Amniotic epithelial cell (primary cell): ENCODE data around the gene MAMDC4.
"Not testable (repeated sequence)": the region's sequence is repeated elsewhere in the genome, so short reads cannot be mapped to it uniquely, and the experiment has no call there.

ENCODE experiments used
- DNase-seq: peaks from one replicate; pipeline ENCODE4 v3.0.0-alpha.2; 2010; ENCODE audit warnings: low read depth

MAMDC4 gene

DNA sequence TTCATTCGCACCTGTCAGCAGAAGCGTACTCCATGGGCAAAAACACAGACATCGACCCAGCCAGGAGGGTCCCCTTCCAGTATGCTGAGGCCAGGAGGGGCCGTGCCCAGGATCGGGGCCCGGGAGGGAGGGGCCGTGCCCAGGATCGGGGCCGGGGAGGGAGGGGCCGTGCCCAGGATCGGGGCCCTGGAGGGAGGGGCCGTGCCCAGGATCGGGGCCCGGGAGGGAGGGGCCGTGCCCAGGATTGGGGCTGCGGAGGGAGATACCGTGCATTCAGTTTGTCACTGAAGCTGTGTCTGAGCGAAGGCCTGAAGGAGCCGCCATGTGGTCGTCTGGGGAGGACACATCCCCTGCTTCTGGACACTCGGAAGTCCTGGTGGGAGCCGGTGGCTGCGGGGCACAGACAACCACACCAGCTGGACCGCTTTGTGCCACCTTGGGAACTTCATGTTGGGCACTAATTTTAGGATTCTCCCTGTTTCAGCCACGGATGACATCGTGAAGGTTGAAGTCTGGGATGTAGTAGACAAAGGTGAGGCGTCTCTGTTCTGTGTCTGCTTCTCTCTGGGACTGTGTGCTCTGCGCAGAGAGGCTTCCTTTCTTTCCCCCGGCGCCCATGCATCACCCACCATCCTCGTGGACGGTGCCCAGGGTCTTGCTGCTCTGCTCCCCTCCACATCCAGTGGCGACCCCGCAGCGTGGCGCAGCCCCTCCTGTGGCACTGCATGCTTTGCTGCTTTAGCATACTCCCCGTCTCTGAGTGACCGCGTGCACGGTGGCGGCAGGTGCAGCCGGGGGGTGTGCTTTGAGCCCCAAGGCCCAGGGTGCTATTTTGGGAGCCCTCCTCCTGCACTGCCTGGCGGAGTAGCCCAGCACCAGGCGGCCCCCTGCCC lies 26.6 kb upstream of the MAMDC4 start:
- DNase-seq, result no peak

DNA sequence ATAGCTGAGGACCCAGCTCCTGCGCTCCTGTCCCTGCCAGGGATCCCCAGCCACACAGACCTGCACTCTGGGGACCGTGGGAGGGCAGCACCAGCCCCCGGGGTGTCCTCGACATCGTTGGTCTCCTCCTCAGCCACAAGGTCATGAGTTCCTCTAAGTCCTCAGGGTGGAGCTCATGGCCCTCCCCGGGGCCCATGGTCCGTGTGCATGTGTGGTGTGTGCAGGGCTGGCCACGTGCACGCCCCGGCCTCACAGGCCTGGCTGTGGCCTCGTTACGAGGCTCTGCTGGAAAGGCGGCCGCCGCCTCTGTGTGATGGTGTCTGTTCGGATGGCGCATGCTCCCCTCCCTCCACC lies 26.0 kb upstream of the MAMDC4 start:
- no peak for DNase-seq

DNA sequence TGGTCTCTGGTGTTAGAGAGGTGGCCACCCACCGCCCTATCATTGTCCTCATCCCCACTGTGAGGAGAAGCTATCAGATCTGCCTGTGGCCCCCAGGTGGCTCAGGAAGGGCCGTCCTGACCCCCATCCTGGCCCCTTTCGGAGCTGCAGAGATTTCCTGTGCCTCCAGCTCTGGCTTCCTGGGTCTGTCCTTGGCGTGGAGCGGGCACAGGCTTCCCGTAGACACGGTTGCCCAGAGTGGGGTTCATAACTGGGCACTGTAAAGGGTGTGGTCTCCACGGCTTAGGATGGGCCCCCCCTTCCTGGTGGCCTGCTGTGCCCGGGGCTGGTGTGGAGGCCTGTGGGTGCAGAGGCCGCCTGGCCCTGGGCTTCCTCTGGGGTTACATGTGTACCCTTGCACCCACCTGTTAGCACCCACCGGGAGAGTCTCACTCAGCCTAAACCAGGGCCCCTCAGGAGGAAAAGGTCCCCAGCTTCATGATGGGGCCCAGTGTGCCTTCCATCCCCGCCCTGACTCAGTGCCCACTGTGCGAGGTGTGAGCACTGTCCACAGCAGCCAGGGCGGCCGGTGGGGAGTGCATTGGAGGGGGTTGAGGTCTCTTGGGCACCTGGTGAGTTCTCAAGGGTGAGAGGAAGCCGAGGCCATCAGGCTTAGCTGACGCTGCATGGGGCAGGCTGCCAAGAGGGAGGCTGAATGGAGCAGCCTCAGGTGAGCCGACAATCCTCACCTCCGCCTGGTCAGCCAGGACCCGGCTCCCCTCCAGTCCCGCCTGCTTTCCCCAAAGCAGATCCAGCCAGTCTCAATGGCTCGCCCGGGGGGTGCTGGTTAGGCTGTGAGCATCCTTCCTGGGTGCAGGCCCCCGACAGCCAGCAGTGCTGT lies 25.2 kb upstream of the MAMDC4 start:
- no peak for DNase-seq

DNA sequence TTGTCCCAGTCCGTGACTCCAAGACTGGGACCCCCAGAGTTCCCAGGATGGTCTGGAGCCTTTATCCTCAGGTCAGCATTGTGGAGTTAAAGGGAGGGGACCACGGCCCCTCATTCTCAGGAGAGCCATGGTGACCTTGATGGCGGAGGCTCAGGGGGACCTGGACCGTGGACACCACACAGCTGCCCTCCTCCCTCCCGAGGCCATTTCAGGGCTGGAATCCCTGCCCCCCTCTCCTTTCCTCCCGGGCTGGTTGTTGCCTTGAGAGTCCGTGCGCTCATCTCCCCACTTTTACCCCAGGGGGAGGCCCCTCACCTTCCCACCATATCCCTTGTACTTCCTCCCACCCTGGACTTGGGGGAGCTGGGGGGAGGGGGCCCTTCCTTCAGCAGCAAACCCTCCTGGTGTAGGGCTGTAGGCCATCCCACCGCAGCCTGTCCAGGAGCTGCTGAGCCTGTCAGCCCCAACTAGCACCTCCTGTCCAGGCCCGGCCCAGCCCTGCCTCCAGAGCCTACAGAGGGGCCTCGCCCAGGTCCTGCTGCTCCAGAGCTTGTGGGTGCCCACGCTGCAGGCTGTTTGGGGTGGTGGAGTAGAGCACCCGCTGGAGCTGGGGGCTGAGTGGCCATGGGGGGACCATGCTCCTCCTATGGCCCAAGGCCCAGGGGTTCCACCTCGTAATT lies 24.2 kb upstream of the MAMDC4 start:
- DNase-seq, result no peak

DNA sequence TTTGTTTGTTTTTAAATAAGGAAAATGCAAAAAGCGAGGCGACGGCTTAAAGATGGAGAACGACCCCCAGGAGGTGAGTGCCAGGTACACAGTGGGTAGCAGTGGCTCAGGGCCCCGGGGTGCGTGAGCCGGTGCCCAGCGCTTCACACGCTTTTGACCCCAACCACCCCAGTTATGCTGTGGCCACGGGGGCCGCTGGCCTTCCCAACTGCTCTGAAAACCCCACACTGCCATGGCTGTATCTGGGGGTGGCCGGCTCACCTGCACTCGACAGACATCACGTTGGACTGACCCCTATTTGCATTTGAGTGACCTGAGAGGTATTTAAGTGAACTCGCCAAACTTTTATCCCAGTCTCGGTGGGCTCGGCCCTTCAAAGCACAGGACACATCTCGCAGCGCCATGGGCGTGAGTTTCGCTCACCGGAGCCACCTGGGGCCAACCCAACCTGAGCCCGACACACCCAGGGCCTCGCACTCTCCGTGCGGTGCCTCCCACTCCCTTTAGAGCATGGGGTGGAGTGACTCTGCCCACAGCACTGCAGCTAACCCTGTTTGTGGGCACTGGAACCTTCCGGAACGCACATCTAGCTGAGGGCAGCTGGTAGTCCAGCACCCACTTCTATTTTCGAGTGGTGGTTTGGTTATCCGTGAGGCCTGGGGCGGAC lies 23.5 kb upstream of the MAMDC4 start:
- DNase-seq, result no peak

DNA sequence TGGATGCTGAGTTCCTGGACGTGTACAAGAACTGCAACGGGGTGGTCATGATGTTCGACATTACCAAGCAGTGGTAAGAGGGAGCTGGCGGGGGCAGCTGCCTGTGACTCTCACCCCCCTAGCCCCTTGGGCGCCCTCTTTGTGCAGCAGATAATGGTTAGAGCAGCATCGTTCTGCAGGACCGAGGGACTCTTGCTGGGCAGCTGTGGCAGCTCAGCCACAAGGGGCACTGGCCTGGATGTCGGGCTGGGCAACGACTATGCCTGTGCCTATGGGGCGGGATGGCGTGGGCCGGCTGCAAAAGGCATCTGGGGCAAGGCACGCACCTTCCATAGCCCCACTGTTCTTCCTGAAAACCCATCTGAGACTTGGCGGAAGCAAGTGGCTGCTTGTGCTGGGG lies 22.7 kb upstream of the MAMDC4 start:
- DNase-seq, result no peak

DNA sequence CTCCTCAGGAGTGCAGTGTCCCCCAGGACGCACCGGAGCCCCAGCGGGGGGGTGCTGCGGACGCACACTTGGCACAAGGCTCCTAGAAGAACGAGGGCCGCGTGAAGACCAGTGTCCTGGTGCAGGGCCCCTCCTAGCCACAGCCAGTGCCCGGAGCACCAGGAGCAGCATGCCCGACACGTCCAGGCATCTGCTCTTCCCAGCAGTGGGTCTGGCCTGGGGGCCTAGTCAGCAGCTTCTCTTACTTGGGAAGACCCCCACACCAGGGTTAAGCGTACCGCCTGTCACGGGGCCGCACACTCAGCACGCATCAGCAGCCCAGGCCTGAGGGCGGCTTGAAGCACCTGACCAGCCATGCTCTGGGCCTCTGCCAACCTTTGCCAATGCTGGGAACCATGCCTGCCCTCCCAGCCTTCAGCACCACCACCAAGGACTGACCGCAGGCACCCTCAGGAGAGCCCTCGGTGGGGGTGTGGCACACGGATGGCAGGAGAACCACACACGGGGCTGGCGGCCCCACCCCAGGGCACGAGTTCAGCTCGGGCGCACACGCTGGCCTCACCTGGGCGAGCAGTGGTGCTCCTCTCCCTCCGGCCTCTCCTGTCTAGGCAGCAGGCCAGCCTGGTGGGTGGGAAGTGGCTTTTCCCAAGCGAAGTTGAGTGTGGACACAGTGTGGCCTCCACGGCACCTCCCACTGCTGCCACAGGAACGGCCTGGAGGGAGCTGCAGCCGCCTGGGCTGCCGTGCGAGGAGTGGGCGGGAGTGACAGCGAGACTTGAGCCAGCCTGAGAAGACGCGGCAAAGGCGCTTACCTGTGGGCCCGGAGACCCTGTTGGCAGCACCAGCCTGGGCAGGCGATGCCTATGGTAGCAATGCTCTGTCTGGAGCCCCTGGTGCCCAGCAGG lies 21.9 kb upstream of the MAMDC4 start:
- no peak for DNase-seq

DNA sequence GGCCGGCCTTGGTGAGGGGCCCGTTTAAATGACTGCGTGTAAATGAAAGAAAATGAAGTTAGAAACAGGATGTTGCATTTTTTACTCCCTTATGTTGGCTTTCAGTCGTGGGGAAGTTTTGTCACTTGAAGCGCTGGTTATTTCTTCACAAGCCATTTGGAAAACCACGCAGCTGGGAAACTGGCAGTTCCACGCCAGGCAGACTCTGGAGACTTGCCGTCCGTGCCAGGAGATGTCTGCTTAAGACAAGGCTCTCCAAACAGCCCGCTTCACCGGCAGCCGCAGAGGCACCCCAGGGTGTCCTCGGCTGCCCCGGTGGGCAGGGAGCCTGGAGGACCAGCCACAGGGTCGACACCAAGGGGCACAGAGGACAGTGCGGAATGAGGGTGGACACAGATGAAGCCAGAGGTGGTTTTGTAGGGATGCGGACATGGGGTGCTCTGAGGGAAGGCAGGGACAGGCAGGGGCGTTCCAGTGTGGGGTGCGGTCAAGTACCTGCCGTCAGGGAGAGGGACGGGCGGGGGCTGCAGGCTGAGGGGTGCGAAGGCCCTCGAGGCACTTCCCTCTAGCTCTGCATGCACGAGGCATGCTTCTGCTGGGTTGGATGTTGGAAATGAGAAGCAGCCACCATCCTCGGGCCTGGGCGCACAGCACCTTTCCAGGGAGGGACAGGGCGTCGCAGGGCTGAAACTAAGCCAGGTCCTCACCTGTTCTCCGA lies 21.0 kb upstream of the MAMDC4 start:
- DNase-seq, result no peak

DNA sequence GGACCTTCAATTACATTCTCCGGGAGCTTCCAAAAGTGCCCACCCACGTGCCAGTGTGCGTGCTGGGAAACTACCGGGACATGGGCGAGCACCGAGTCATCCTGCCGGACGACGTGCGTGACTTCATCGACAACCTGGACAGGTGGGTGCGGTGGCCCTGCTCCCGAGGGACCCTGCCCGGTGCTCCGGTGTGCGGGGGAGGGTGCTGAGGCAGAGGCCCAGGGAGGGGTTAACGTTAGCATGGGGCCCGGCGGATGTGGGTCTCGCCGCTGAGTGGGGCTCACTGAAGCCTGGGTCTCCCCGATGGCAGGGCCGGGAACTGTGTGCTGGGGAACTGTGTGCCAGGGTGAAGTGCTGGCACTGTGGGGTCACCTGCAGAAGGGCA lies 20.4 kb upstream of the MAMDC4 start:
- no peak for DNase-seq

DNA sequence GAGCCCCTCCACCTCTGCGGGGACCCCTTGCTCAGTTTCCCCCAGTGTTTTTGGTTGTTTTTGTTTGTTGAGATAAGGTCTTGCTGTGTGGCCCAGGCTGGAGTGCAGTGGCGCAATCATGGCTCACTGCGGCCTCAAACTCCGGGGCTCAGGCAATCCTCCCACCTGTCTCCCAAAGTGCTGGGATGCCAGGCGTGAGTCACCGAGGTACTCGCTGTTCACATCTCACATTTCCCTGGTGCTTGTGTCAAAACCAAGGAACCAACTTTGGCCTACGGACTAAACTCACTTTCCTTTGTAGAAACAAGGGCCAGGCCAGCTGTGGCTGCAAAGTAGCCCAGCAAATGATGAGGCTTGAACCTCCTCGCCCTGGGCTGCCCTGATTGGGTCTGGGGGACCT lies 19.6 kb upstream of the MAMDC4 start:
- peak; percentile 82 for DNase-seq

DNA sequence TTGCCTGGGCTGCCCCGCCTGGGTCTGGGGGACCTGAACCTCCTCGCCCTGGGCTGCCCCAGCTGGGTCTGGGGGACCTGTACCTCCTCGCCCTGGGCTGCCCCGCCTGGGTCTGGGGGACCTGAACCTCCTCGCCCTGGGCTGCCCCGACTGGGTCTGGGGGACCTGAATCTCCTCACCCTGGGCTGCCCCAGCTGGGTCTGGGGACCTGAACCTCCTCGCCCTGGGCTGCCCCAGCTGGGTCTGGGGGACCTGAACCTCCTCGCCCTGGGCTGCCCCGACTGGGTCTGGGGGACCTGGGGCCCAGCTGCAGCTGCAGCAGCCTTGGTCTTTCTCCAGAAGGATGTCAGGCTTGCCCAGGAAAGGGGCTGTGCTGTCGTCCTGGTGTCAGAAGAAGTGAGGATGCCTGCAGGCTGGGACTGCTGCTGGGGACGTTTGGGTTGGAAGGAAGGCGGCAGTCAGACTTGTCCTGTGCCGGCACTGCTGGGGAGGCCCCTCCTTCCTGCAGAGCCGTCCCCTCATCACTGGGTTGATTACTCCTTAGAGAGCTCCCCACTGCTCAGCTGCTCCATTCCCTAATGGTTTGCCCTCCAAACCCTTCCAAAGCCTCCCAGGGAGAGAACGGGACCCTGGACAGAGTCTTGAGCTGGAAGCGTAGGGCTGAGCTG lies 18.6 kb upstream of the MAMDC4 start:
- not testable (repeated sequence) for DNase-seq

DNA sequence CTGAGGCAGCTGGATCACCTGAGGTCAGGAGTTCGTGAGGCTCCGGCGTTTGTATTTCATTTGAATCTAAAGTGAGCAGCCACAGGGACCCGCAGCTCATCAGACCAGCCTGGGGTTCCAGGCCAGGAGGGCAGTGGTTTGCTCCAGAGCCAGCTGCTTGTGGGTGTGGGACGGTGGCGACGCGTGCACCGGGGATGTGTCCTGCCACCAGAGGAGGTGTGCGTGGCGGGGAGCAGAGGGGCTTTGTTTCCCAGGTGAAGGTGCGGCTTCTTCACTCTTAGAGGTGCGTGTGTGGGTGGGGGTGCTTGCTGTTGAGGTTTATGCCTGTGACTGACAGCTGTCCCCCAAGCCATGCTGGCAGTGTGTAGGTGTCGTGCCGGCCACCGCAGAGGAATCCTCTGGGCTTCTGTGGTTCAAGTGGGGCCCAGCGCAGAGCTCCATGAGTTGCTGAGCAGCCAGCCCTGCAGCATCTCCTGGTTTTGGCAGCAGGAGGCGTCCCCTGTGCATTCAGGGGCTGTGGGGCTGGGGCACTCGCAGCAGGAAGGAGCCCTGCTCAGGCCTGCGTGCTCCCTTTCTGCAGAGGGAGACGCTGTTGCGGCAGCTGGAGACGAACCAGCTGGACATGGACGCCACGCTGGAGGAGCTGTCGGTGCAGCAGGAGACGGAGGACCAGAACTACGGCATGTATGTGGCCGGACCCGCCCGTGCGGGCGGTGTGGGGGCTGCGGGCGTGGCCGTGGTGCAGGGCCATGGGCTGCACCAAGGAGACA lies 16.8 kb upstream of the MAMDC4 start:
- no peak for DNase-seq

DNA sequence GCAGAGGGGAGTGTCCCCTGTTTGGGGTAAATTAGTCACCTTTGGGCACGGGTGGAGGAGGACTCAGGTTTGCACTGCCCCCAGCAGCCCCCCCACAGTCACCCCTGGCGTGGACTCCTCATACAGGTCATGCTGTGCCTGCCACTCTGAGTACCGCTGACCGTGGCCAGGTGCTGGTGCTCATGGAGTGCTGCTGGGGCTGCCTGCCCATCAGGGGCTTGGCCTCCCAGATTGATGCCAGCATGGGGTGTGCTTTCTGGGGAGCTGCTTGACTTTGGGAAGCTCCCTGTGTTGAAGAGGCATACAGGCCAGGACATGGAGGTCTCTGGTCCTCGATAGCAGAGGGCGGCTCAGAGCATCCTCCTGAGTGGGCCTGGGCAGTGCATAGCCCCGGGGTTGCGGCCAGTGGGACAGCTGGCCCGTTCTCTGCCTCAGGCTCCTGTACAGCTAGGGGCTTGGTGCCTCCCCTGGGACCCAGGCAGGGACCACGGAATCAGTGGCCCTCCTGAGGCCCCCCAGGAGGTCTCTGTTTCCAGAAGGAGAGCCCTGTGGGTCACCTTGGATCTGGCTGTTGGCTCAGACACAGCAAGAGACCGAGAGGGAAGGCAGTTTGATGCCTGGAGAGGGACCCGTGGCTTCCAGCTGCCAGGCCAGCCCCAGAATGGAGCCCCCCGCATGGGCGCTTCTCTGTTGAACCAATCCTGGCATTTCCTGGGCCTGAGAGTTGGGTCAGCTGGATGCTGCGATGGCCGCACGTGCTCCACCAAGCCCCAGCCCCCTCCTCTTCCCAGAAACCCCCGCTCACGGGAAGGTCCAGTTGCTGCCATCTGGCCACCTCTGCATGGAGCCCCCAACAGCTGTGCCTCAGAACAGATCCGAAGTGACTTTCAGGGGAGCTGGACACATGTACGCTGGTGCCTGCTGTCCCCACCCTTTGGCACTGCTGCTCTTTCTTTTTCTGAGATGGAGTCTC lies 15.9 kb upstream of the MAMDC4 start:
- DNase-seq, result no peak

DNA sequence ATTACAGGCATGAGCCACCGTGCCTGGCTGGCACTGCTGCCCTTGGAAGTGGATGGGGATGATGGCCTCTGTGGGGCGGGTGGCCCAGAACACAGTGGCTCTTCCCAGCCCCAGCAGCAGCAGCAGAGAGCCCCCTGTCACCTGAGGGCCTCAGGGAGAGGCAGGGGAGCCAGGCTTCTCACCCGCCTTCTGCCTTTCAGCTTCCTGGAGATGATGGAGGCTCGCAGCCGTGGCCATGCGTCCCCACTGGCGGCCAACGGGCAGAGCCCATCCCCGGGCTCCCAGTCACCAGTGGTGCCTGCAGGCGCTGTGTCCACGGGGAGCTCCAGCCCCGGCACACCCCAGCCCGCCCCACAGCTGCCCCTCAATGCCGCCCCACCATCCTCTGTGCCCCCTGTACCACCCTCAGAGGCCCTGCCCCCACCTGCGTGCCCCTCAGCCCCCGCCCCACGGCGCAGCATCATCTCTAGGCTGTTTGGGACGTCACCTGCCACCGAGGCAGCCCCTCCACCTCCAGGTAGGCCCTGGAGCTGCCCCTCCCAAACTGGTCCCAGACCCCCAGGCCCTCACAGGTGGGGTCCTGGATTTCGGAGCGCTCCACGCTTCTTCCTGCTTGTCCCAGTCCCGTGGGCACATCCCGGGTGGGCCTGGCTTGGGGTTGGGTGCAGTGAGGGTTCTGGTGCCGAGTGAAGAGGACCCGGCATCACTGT lies 14.8 kb upstream of the MAMDC4 start:
- DNase-seq, result no peak

DNA sequence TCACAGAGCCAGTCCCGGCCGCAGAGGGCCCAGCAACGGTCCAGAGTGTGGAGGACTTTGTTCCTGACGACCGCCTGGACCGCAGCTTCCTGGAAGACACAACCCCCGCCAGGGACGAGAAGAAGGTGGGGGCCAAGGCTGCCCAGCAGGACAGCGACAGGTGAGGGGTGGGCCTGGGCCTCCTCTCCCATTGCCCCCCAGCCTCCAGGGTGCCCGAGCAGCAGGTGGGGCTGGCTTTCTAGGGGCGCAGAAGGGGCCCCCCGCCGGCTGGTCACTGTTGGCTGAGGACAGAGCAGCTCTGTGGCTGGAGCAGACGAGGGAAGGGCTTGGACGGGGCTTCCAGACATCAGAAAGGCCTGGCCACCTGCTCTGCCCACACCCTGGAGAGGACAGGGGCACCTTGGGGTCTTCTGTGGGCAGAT lies 14.3 kb upstream of the MAMDC4 start:
- not testable (repeated sequence) for DNase-seq

DNA sequence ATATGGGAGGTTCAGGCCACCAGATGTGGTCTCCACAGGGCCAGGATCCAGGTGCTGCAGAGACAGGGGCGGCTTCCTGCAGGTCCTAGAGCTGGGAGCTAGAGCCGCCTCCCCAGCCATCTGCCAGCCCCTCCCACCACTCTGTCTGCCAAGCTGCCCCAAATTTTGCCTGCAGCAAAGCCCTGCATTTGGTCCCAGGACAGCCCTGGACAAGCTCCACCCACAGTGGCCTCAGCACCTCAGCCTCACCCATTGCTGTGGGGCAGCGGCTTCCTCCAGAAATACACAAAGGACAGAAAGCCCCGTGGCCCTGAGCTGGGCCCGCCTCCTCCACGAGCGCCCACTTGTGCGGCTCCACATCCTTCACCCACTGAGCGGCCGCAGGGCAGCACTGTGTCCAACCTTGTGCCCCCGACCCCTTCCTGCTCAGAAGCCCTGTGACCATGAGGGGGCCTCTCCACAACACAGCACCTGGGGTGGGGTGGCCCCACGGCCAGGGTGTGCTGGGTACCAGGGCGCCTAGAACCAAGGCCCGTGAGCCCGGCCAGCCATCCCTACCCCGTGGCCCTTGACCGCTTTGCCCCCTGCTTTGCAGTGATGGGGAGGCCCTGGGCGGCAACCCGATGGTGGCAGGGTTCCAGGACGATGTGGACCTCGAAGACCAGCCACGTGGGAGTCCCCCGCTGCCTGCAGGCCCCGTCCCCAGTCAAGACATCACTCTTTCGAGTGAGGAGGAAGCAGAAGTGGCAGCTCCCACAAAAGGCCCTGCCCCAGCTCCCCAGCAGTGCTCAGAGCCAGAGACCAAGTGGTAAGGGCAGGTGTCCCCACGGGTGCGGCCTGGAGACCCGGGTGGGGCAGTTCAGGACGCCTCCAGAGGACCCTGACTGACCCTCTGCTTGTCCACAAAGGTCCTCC lies 13.6 kb upstream of the MAMDC4 start:
- no peak for DNase-seq
